Measurements from ENCODE around the gene KLRB1. TPM values are rescaled to one million over a fixed set of nuclear protein-coding genes. Genes with fewer than 3 reads are reported as not detected.

KLRB1 gene
- total RNA-seq (2022) (not detected in 2 replicates), Bru-seq, nascent RNA (not detected), BruChase-seq, experiment 1, labeled RNA remaining after a 6-hour chase (not detected), BruChase-seq, experiment 2, labeled RNA remaining after a 2-hour chase (not detected)
- long read RNA-seq, result 0 reads

GRCh38 chr12:9607716-9608115, at the start of gene KLRB1:
Gene KLRB1 (minus strand): TSS chr12:9607916. CDS start chr12:9607839, 77 bp downstream.
- BruUV-seq (replicated peaks), result no TSS peak
- CTCF ChIA-PET, result interaction anchor here (0.7 kb wide), 1 partner anchor 317 kb away, joined by 3 read pairs; no protein-coding TSS in a partner anchor
- no peaks in the 10 kb centered on the region for H3K9me3 Mint-ChIP-seq (ENCODE audit: unreplicated experiment)

DNA sequence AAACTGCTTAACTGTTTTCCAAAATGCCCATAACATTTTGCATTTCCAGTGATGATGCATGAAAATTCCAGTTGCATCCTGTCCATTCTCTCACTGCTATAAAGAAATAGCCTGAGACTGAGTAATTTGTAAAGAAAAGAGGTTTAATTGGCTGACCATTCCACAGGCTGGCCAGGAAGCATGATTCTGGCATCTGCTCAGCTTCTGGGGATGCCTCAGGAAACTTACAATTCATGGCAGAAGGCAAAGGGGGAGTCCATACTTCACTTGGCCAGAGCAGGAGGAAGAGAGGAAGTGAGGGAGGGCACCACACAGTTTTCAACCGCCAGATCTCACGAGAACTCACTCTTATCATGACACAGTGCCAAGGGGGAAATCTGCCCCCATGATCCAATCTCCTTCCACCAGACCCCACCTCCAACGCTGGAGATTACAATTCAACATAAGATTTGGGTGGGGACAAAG, 43.6 kb upstream of the KLRB1 start:
- BruUV-seq (replicated peaks), result no TSS peak
- Mint-ChIP-seq H3K27ac (ENCODE audit: low read depth, unreplicated experiment) (peak overlapping the region; percentile 66), H3K4me3 (ENCODE audit: unreplicated experiment) (peak overlapping the region; percentile 77), H3K36me3 (ENCODE audit: insufficient read depth, unreplicated experiment) (peaks cover 24% of the 10 kb centered on the region), H3K27me3 (ENCODE audit: insufficient read depth, unreplicated experiment) (no peaks in the 10 kb centered on the region), H3K4me1 (ENCODE audit: insufficient read depth, unreplicated experiment) (peaks cover 29% of the 10 kb centered on the region), H3K9me3 (ENCODE audit: unreplicated experiment) (no peaks in the 10 kb centered on the region)
- POLR2A ChIA-PET, result interaction anchor here (0.6 to 1.9 kb wide), 9 partner anchors 15 to 562 kb away, joined by 3 to 9 read pairs (median 3); partner anchors contain the start of genes CLEC2B and GABARAPL1
- intact Hi-C loops (cut with micrococcal nuclease), result no loop called here
- TF ChIP-seq, protein P1, sequence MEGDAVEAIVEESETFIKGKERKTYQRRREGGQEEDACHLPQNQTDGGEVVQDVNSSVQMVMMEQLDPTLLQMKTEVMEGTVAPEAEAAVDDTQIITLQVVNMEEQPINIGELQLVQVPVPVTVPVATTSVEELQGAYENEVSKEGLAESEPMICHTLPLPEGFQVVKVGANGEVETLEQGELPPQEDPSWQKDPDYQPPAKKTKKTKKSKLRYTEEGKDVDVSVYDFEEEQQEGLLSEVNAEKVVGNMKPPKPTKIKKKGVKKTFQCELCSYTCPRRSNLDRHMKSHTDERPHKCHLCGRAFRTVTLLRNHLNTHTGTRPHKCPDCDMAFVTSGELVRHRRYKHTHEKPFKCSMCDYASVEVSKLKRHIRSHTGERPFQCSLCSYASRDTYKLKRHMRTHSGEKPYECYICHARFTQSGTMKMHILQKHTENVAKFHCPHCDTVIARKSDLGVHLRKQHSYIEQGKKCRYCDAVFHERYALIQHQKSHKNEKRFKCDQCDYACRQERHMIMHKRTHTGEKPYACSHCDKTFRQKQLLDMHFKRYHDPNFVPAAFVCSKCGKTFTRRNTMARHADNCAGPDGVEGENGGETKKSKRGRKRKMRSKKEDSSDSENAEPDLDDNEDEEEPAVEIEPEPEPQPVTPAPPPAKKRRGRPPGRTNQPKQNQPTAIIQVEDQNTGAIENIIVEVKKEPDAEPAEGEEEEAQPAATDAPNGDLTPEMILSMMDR (IDR thresholded peaks at IDR 0.05; ENCODE audit: unreplicated experiment), result no peak
- peak; percentile 36 for DNase-seq (ENCODE audit: unreplicated experiment)
- CTCF ChIA-PET, result no interaction called here

More at GRCh38 chr12:9607716-9608115, at the start of gene KLRB1:
- H3K4me3 Mint-ChIP-seq (ENCODE audit: unreplicated experiment), result no peak within 1 kb of the TSS
- intact Hi-C loops (cut with micrococcal nuclease), result no loop called here
- H3K27me3 Mint-ChIP-seq (ENCODE audit: insufficient read depth, unreplicated experiment), result no peaks in the 10 kb centered on the region
- TF ChIP-seq, protein P1 (IDR thresholded peaks at IDR 0.05; ENCODE audit: unreplicated experiment), result no peak
- POLR2A ChIA-PET, result interaction anchor here (0.7 kb wide), 1 partner anchor 1144 kb away, joined by 3 read pairs; no protein-coding TSS in a partner anchor
- no peaks in the 10 kb centered on the region for H3K4me1 Mint-ChIP-seq (ENCODE audit: insufficient read depth, unreplicated experiment)
- no peak within 1 kb of the TSS for H3K27ac Mint-ChIP-seq (ENCODE audit: low read depth, unreplicated experiment)
- H3K36me3 Mint-ChIP-seq (ENCODE audit: insufficient read depth, unreplicated experiment), result peaks cover 4% of the 10 kb centered on the region
- no peak for DNase-seq (ENCODE audit: unreplicated experiment)

DNA sequence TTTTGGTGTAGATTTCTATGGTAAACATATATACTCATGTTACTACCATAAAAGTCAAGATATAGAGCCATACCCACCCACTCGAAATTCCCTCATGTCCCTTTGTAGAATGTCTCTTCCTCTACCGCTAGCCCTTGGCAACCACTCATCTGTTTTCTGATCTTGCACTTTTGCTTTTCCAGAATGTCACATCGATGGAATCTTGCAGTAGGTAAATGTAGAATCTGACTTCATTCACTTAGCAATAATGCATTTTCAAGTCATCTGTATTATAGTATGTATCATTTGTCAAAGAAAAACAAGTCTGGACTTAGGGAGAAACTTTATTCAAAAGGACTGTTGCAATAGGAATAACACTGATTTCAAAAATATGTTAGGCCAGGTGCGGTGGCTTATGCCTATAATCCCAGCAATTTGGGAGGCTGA, 42.4 kb upstream of the KLRB1 start:
- Mint-ChIP-seq H3K4me3 (ENCODE audit: unreplicated experiment) (peak overlapping the region; percentile 77), H3K27ac (ENCODE audit: low read depth, unreplicated experiment) (peak overlapping the region; percentile 66), H3K36me3 (ENCODE audit: insufficient read depth, unreplicated experiment) (peaks cover 13% of the 10 kb centered on the region), H3K9me3 (ENCODE audit: unreplicated experiment) (no peaks in the 10 kb centered on the region), H3K27me3 (ENCODE audit: insufficient read depth, unreplicated experiment) (no peaks in the 10 kb centered on the region), H3K4me1 (ENCODE audit: insufficient read depth, unreplicated experiment) (peaks cover 29% of the 10 kb centered on the region)
- TF ChIP-seq, protein P1 (IDR thresholded peaks at IDR 0.05; ENCODE audit: unreplicated experiment), result no peak
- POLR2A ChIA-PET, result interaction anchor here (0.6 to 1.9 kb wide), 5 partner anchors 31 to 303 kb away, joined by 3 to 9 read pairs (median 4); partner anchors contain the start of gene CLEC2B
- DNase-seq (ENCODE audit: unreplicated experiment), result peak; percentile 43
- BruUV-seq (replicated peaks), result no TSS peak
- CTCF ChIA-PET, result interaction anchor here (0.6 kb wide), 1 partner anchor 106 kb away, joined by 4 read pairs; no protein-coding TSS in a partner anchor
- intact Hi-C loops (cut with micrococcal nuclease), result no loop called here

DNA sequence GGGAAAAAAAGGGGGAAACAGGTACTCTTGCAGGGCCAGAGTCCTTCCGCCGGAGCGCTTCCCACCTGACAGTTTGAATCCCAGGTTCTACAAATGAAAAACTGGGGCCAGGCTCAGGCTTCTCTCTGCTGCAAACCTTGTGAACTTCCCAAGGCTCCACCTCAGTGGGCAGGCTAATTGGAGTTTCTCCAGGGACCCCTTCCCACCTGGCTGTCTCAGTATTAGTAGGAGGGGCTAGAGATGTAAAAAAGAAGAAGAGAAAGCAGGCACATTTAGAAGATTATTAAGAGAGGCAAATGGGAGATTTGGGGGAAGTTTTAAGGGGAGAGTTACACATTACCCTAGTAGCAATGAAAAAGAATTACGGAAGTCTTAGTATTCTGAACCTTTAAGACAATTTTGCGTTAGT, 41.8 kb upstream of the KLRB1 start:
- peaks cover 29% of the 10 kb centered on the region for H3K4me1 Mint-ChIP-seq (ENCODE audit: insufficient read depth, unreplicated experiment)
- peaks cover 10% of the 10 kb centered on the region for H3K36me3 Mint-ChIP-seq (ENCODE audit: insufficient read depth, unreplicated experiment)
- TF ChIP-seq, protein P1 (IDR thresholded peaks at IDR 0.05; ENCODE audit: unreplicated experiment), result no peak
- no peaks in the 10 kb centered on the region for H3K9me3 Mint-ChIP-seq (ENCODE audit: unreplicated experiment)
- no peaks in the 10 kb centered on the region for H3K27me3 Mint-ChIP-seq (ENCODE audit: insufficient read depth, unreplicated experiment)
- H3K4me3 Mint-ChIP-seq (ENCODE audit: unreplicated experiment), result peak overlapping the region; percentile 77
- POLR2A ChIA-PET, result interaction anchor here (1.0 to 1.9 kb wide), 4 partner anchors 50 to 302 kb away, joined by 3 to 9 read pairs (median 4); no protein-coding TSS in a partner anchor
- BruUV-seq (replicated peaks), result no TSS peak
- DNase-seq (ENCODE audit: unreplicated experiment), result peak; percentile 60
- intact Hi-C loops (cut with micrococcal nuclease), result no loop called here
- CTCF ChIA-PET, result no interaction called here
- peak overlapping the region; percentile 66 for H3K27ac Mint-ChIP-seq (ENCODE audit: low read depth, unreplicated experiment)

Measured in MCF 10A (cell line).